Measurements from ENCODE around the gene STOML1. TPM values are rescaled to one million over a fixed set of nuclear protein-coding genes. Genes with fewer than 3 reads are reported as not detected.

The STOML1 gene
- total RNA-seq, 1 donor from 2014 or later: 14.1 TPM

DNA sequence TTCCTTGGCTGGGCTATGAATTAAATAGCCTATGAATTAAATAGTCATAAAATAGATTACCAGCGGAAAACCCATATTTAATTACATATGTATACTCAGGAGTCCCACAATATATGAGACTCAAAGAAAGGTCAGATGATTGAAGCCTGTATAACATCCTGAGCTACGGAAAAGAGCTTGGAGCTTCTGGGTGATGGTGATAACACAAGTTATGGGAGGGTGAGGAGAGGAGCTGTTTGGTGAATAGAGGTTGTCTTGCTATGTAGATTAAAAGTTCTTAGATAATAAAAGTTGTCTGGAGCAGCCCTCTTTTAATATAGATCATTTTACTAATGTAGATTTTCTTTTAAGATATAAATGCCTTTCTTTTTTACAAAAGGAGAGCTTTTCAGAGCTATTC lies 4.2 kb upstream of the STOML1 start:
- Histone ChIP-seq H3K27ac (ENCODE audit: low read depth, low read length) (peak overlapping the region; percentile 95), H3K36me3 (ENCODE audit: control insufficient read depth in 3 of 3, insufficient read depth in 3 of 3, low read length in 3 of 3) (peaks cover 7 to 16% (median 13%) of the 10 kb centered on the region in 3 donors), H3K4me1 (ENCODE audit: control insufficient read depth in 3 of 3, insufficient read depth in 3 of 3, low read length in 3 of 3) (peaks cover 39 to 54% (median 47%) of the 10 kb centered on the region in 3 donors), H3K9me3 (ENCODE audit: control insufficient read depth in 3 of 3, low read length in 3 of 3) (peaks cover 0 to 2% (median 0%) of the 10 kb centered on the region in 3 donors), H3K9ac (ENCODE audit: low read depth in 1 of 3, low read length in 3 of 3) (no peak overlapping the region), H3K4me3 (ENCODE audit: low read length in 3 of 3) (peak overlapping the region; percentile 35 to 96 (median 90)), H3K27me3 (ENCODE audit: control insufficient read depth in 3 of 3, insufficient read depth in 3 of 3, low read length in 3 of 3) (no peaks in the 10 kb centered on the region)

DNA sequence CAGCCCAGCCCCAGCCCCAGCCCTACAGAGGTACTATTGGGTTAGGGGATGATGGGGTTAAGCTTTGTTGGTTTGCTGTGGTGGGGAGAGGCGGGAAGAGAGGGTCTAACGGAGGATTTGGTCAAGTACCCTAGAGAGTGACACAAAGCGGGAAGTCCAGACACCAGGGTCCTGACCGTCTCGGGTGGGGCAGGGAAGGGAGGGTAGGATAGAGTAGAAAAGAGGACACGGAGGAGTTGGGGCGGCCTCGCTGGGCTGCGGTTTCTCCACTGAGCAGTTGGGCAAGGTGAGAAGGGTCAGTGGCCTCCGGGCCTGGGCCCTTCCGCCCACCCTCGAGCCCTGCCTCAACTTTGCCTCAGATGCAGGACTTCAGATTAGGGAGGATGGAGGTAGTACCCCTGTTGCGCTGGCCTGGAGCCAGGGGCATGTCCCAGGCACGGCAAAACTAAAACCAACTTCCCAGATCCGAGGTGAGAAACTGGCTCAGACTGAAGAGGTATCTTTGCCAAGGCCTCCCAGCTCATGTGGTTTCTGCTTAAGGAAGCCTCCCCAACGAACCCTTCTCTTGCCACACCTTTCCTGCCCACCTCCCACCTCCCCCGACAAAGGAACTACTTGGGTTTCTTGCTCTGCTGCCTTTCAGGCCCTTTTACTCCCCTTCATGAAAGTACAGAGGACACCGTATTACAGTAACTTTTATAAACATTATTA lies 3.0 kb upstream of the STOML1 start:
- Histone ChIP-seq H3K4me3 (ENCODE audit: low read length in 3 of 3) (peak overlapping the region; percentile 90 to 96 (median 90)), H3K4me1 (ENCODE audit: control insufficient read depth in 3 of 3, insufficient read depth in 3 of 3, low read length in 3 of 3) (peaks cover 50 to 65% (median 59%) of the 10 kb centered on the region in 3 donors), H3K27me3 (ENCODE audit: control insufficient read depth in 3 of 3, insufficient read depth in 3 of 3, low read length in 3 of 3) (no peaks in the 10 kb centered on the region), H3K9me3 (ENCODE audit: control insufficient read depth in 3 of 3, low read length in 3 of 3) (peaks cover 0 to 2% (median 0%) of the 10 kb centered on the region in 3 donors), H3K9ac (ENCODE audit: low read depth in 1 of 3, low read length in 3 of 3) (peak overlapping the region; percentile 85 to 94 (median 91)), H3K36me3 (ENCODE audit: control insufficient read depth in 3 of 3, insufficient read depth in 3 of 3, low read length in 3 of 3) (peaks cover 8 to 16% (median 13%) of the 10 kb centered on the region in 3 donors), H3K27ac (ENCODE audit: low read depth, low read length) (peak overlapping the region; percentile 95)

DNA sequence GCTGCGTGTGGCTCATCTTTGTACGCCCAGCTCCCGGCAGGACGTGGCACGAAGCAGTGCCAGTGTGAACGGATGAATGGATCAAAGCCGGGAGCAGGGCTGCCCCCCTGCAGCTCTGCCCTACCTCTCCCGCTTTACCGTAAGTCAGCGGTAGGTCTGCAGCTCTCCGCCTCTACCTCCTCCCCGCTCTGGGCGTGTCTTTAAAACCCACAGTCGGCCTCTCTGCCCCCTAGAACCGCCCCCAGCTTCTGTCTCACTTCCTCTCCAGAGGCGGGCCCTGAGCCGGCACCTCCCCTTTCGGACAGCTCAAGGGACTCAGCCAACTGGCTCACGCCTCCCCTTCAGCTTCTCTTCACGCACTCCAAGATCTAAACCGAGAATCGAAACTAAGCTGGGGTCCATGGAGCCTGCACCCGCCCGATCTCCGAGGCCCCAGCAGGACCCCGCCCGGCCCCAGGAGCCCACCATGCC lies 2.4 kb upstream of the STOML1 start, which contains the start of gene PML:
Gene PML, plus strand, starts transcription at position 304 of the 471 bp plus-strand sequence. Its CDS starts 97 bp downstream, at position 401.
- peaks cover 8 to 16% (median 13%) of the 10 kb centered on the region in 3 donors for H3K36me3 ChIP-seq (ENCODE audit: control insufficient read depth in 3 of 3, insufficient read depth in 3 of 3, low read length in 3 of 3)
- peaks cover 0 to 2% (median 0%) of the 10 kb centered on the region in 3 donors for H3K9me3 ChIP-seq (ENCODE audit: control insufficient read depth in 3 of 3, low read length in 3 of 3)
- H3K27ac ChIP-seq (ENCODE audit: low read depth, low read length): peak within 1 kb of the TSS; percentile 95
- peak within 1 kb of the TSS; percentile 85 to 94 (median 91) for H3K9ac ChIP-seq (ENCODE audit: low read depth in 1 of 3, low read length in 3 of 3)
- peaks cover 55 to 71% (median 65%) of the 10 kb centered on the region in 3 donors for H3K4me1 ChIP-seq (ENCODE audit: control insufficient read depth in 3 of 3, insufficient read depth in 3 of 3, low read length in 3 of 3)
- peak within 1 kb of the TSS; percentile 90 to 96 (median 90) for H3K4me3 ChIP-seq (ENCODE audit: low read length in 3 of 3)
- no peaks in the 10 kb centered on the region for H3K27me3 ChIP-seq (ENCODE audit: control insufficient read depth in 3 of 3, insufficient read depth in 3 of 3, low read length in 3 of 3)

DNA sequence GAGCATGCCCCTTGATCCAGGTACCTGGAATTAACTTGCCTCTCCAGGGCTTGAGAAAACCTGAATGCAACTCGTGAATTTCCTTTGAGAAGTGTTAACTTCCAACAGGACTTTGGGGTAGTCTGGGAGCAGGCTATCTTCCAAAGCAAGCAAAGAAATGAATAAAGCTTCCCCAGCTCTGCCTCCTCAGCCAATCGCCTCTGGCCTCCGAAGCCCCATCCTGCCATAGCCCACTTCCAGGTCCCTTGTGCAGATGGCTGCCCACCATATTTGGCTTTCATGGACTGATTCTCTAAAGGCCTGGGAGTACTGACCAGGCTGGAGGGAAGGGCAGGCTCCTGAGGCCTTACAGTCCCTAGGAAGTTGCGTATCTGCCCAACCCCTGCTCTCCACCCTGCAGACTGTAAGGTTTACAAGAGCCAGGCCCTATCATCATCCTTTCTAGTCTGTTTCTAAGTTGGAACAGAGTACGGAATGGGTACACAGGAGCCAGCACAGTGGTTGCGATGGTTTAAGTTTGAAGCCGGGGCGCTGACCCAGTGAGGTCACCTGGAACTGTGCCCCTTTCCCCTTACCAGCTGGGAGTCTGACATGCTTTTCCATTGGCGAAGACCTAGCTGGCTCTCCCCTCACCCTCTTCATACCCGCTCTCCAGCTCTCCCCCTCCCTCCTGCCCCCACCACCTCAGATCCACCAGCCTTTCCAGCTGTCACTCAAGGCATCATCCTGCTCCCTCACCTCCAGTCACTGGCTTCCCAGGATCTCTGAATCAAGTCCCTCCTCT lies 1.3 kb upstream of the STOML1 start:
- H3K4me1 ChIP-seq (ENCODE audit: control insufficient read depth in 3 of 3, insufficient read depth in 3 of 3, low read length in 3 of 3): peaks cover 59 to 81% (median 74%) of the 10 kb centered on the region in 3 donors
- peaks cover 11 to 14% (median 13%) of the 10 kb centered on the region in 3 donors for H3K36me3 ChIP-seq (ENCODE audit: control insufficient read depth in 3 of 3, insufficient read depth in 3 of 3, low read length in 3 of 3)
- H3K27ac ChIP-seq (ENCODE audit: low read depth, low read length): peak overlapping the region; percentile 95
- no peaks in the 10 kb centered on the region for H3K27me3 ChIP-seq (ENCODE audit: control insufficient read depth in 3 of 3, insufficient read depth in 3 of 3, low read length in 3 of 3)
- H3K9ac ChIP-seq (ENCODE audit: low read depth in 1 of 3, low read length in 3 of 3): peak overlapping the region in 2 of 3 donors; percentile 85 to 91
- peaks cover 0 to 2% (median 0%) of the 10 kb centered on the region in 3 donors for H3K9me3 ChIP-seq (ENCODE audit: control insufficient read depth in 3 of 3, low read length in 3 of 3)
- peak overlapping the region; percentile 90 to 96 (median 90) for H3K4me3 ChIP-seq (ENCODE audit: low read length in 3 of 3)

DNA sequence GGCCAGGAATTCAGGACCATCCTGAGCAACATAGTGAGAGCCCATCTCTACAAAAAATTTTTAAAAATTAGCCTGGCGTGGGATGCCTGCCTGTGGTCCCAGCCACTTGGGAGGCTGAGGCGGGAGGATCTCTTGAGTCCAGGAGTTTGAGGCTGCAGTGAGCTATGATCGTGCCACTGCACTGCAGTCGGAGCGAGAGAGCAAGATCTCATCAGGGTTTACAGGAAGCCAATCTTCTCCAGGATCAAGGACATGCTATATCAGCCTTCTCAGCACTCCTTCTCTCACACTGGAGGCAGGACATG lies 451 bp upstream of the STOML1 start:
- Histone ChIP-seq H3K9me3 (ENCODE audit: control insufficient read depth in 3 of 3, low read length in 3 of 3) (peaks cover 0 to 2% (median 0%) of the 10 kb centered on the region in 3 donors), H3K36me3 (ENCODE audit: control insufficient read depth in 3 of 3, insufficient read depth in 3 of 3, low read length in 3 of 3) (peaks cover 9 to 15% (median 9%) of the 10 kb centered on the region in 3 donors), H3K9ac (ENCODE audit: low read depth in 1 of 3, low read length in 3 of 3) (peak overlapping the region in 2 of 3 donors; percentile 83 to 89), H3K4me1 (ENCODE audit: control insufficient read depth in 3 of 3, insufficient read depth in 3 of 3, low read length in 3 of 3) (peaks cover 57 to 81% (median 75%) of the 10 kb centered on the region in 3 donors), H3K27ac (ENCODE audit: low read depth, low read length) (peak overlapping the region; percentile 90), H3K27me3 (ENCODE audit: control insufficient read depth in 3 of 3, insufficient read depth in 3 of 3, low read length in 3 of 3) (no peaks in the 10 kb centered on the region), H3K4me3 (ENCODE audit: low read length in 3 of 3) (peak overlapping the region; percentile 48 to 76 (median 71))

DNA sequence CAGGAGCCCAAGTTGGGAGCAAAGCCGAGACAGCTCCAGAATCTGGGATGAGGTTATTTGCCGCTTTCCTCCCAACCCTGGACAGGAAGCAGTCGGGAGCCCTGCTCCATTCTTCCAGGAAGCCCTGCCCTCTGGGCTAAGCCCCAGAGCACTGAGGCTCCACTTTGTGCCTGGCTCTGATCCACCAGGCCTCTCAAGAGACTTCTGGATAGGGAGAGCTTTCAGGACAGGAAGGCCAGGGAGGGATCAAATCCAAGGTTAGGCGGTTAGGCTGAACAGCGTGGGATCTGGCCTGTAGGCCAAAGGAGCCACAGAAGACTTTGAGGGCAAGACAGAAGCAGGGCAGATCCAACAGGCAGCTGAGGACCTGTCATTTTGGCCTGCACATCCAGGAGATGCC lies 835 bp downstream of the STOML1 start:
- H3K4me1 ChIP-seq (ENCODE audit: control insufficient read depth in 3 of 3, insufficient read depth in 3 of 3, low read length in 3 of 3): peaks cover 62 to 87% (median 80%) of the 10 kb centered on the region in 3 donors

DNA sequence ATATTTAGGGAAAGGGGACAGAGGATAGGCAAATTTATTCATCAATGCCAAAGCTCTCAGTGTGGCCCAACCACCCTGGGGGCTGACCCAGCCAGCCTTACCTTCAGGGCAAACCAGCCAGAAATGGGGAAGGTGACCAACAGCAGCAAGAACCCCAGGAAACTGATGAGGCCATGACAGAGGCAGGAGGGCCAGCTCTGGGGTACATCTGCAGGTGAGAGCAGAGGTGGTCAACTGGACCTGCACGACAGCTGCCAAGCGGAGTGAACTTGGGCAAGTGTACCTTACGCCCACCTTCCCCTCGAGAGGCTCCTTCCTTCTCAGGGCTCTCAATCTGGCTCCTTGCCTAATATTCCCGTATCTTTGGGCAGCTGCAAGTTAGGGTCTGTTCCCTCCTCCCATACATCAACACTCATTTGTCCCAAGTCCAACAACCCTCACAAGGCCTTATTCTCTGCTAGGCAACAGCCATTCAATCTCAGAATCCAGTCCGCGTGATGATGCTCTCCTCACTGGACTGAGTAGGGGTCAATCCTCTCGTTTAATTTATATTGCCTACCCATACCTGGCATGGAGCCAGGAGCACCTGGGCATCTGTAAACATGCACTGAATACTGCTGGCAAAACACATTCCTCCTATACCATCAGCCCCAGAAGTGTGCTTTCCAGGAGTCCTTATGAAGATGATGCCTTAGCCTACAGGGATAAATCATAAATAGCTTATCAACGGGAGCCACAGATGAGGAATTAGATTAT lies 1.7 kb downstream of the STOML1 start:
- peak overlapping the region; percentile 3 to 89 (median 28) for H3K9ac ChIP-seq (ENCODE audit: low read depth in 1 of 3, low read length in 3 of 3)
- peak overlapping the region in 2 of 3 donors; percentile 13 to 40 for H3K4me3 ChIP-seq (ENCODE audit: low read length in 3 of 3)
- peak overlapping the region; percentile 90 for H3K27ac ChIP-seq (ENCODE audit: low read depth, low read length)

More for the DNA sequence above, 835 bp downstream of the STOML1 start:
- no peaks in the 10 kb centered on the region for H3K27me3 ChIP-seq (ENCODE audit: control insufficient read depth in 3 of 3, insufficient read depth in 3 of 3, low read length in 3 of 3)
- H3K9me3 ChIP-seq (ENCODE audit: control insufficient read depth in 3 of 3, low read length in 3 of 3): peaks cover 0 to 2% (median 0%) of the 10 kb centered on the region in 3 donors
- H3K36me3 ChIP-seq (ENCODE audit: control insufficient read depth in 3 of 3, insufficient read depth in 3 of 3, low read length in 3 of 3): peaks cover 9 to 17% (median 12%) of the 10 kb centered on the region in 3 donors
- peak overlapping the region; percentile 83 to 89 (median 85) for H3K9ac ChIP-seq (ENCODE audit: low read depth in 1 of 3, low read length in 3 of 3)
- H3K27ac ChIP-seq (ENCODE audit: low read depth, low read length): peak overlapping the region; percentile 90
- peak overlapping the region; percentile 71 to 86 (median 80) for H3K4me3 ChIP-seq (ENCODE audit: low read length in 3 of 3)

DNA sequence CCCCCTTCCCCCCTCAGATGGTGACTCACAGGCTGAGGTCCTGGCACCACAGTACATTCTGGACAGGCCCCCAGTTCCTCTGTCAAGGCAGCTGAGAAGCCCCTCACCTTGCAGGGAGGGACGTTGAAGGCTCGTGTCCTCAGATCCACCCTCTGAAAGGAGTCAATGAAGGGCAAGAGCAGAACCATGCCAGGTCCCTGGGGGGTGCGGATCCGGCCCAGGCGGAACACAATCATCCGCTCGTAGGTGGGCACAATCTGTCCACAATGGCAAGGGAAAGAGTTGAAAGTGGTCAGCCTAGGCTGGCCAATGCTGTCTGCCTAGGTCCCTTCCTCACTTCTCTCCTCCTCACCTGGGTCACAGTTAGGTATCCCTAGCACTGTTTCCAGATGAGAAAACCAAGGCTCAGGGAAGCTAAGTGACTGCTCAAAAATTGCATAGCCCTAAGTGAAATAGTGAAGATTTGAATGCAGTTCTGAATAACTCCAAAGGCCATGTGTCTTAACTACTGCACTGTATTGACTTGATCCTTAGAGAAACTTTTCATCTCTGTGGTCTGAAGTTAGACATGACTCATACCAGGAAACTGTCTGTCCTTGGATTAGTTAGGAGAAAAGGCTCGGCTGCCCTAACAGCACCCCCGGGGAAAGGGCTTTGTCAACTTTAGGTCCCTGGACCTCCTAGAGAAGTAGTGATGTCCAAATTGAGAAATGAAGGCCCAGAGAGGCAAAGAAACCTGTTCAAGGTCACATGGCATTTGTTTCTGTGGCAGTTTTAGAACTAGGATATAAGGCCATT lies 2.9 kb downstream of the STOML1 start:
- H3K4me1 ChIP-seq (ENCODE audit: control insufficient read depth in 3 of 3, insufficient read depth in 3 of 3, low read length in 3 of 3): peaks cover 78 to 95% (median 92%) of the 10 kb centered on the region in 3 donors

More for the DNA sequence above, 1.7 kb downstream of the STOML1 start:
- Histone ChIP-seq H3K9me3 (ENCODE audit: control insufficient read depth in 3 of 3, low read length in 3 of 3) (peaks cover 0 to 2% (median 0%) of the 10 kb centered on the region in 3 donors), H3K27me3 (ENCODE audit: control insufficient read depth in 3 of 3, insufficient read depth in 3 of 3, low read length in 3 of 3) (no peaks in the 10 kb centered on the region), H3K36me3 (ENCODE audit: control insufficient read depth in 3 of 3, insufficient read depth in 3 of 3, low read length in 3 of 3) (peaks cover 9 to 22% (median 14%) of the 10 kb centered on the region in 3 donors), H3K4me1 (ENCODE audit: control insufficient read depth in 3 of 3, insufficient read depth in 3 of 3, low read length in 3 of 3) (peaks cover 68 to 90% (median 86%) of the 10 kb centered on the region in 3 donors)

More for the DNA sequence above, 2.9 kb downstream of the STOML1 start:
- Histone ChIP-seq H3K27ac (ENCODE audit: low read depth, low read length) (peak overlapping the region; percentile 90), H3K9me3 (ENCODE audit: control insufficient read depth in 3 of 3, low read length in 3 of 3) (peaks cover 0 to 2% (median 0%) of the 10 kb centered on the region in 3 donors), H3K36me3 (ENCODE audit: control insufficient read depth in 3 of 3, insufficient read depth in 3 of 3, low read length in 3 of 3) (peaks cover 19 to 31% (median 21%) of the 10 kb centered on the region in 3 donors), H3K9ac (ENCODE audit: low read depth in 1 of 3, low read length in 3 of 3) (peak overlapping the region in 1 of 3 donors; percentile 3), H3K4me3 (ENCODE audit: low read length in 3 of 3) (no peak overlapping the region), H3K27me3 (ENCODE audit: control insufficient read depth in 3 of 3, insufficient read depth in 3 of 3, low read length in 3 of 3) (no peaks in the 10 kb centered on the region)
